SKM-1 (cell line): Measurements from ENCODE around the gene LRRC49.

Experiments
- DNase-seq: peaks from one replicate; lab custom pipeline; 2025; ENCODE audit not compliant: unreplicated experiment; lab: John Stamatoyannopoulos, UW

LRRC49 gene

GRCh38 chr15:71085809-71086208 lies 193.2 kb downstream of the LRRC49 start:
- no peak for DNase-seq

GRCh38 chr15:71088155-71088554 lies 195.5 kb downstream of the LRRC49 start:
- DNase-seq: no peak

GRCh38 chr15:71088683-71089082 lies 196.1 kb downstream of the LRRC49 start:
- no peak for DNase-seq

GRCh38 chr15:71089801-71090200 lies 197.2 kb downstream of the LRRC49 start:
- DNase-seq: no peak

- no peak for DNase-seq
Measured at GRCh38 chr15:71091601-71092000, 199.0 kb downstream of the LRRC49 start.

- DNase-seq: no peak
Measured at GRCh38 chr15:71092056-71092600, 199.5 kb downstream of the LRRC49 start.

GRCh38 chr15:71093054-71094024 lies 200.7 kb downstream of the LRRC49 start:
- no peak for DNase-seq

GRCh38 chr15:71094137-71094536 lies 201.5 kb downstream of the LRRC49 start:
- DNase-seq: no peak

GRCh38 chr15:71096676-71097075 lies 204.1 kb downstream of the LRRC49 start:
- no peak for DNase-seq

GRCh38 chr15:71097890-71098289 lies 205.3 kb downstream of the LRRC49 start:
- no peak for DNase-seq

- no peak for DNase-seq
Measured at GRCh38 chr15:71098920-71099319, 206.3 kb downstream of the LRRC49 start.
